Measurements from ENCODE around the gene ORC1.

The ORC1 gene

DNA sequence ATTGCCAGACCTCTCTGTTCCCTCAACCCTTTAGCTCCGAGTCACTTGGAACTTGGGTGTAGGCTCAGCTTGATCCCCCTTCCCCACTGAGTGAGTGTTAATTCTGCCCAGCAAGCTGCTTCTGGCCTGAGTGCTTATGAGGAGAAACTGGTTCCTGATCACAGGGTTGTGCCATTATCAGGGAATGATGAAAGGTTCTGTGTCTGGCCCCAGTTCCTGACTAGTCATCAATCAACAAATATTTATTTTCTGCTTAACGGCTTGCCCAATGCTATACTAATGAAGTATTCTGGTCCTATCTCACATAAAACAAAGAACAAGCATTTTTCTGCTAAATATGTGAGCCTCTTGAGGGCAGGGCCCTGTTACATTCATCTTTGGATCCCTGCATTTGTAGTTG, 59.0 kb downstream of the ORC1 start:
- no peak for DNase-seq (ENCODE audit: low read depth in 2 of 2, low spot score in 1 of 2)

DNA sequence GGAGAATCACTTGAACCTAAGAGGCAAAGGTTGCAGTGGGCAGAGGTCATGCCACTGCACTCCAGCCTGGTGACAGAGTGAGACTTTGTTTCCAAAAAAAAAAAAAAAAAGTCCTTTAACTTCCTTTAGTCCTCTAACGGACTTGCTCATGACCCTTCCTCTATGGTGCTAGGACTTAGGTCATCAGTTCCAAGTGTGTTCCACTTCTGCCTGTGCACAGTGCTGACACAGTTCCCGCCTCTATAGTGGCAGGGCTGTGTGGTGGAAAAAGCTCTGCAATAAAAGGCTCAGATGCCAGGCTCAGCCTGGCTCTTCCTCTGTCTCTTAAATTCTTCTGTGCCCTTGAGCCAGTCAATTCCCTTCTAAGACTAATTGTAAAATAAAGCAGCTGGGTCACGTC, 60.2 kb downstream of the ORC1 start:
- DNase-seq (ENCODE audit: low read depth in 2 of 2, low spot score in 1 of 2), result no peak

- no peak for DNase-seq (ENCODE audit: low read depth in 2 of 2, low spot score in 1 of 2)
Observed at GRCh38 chr1:52341655-52342260, 62.5 kb downstream of the ORC1 start.

DNA sequence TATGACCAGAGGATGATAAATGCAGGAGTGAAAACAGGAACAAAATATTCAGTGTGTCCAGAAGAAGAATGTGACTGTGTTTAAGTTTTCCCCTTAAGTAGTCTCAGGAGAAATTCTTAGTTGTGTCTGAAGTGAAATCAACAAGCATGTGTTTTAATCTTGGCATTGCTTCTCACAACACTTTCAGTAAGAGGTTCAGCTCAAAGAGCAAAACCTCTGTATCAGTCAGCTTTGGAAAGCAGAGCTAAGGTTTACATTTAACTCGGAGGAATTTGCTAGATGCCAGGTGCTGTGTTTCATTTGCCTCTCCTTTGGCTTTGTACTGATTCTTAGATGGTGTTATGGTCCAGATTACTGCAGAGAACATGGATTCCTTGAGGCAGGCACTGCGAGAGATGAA, 66.8 kb downstream of the ORC1 start:
- no peak for DNase-seq (ENCODE audit: low read depth in 2 of 2, low spot score in 1 of 2)

DNA sequence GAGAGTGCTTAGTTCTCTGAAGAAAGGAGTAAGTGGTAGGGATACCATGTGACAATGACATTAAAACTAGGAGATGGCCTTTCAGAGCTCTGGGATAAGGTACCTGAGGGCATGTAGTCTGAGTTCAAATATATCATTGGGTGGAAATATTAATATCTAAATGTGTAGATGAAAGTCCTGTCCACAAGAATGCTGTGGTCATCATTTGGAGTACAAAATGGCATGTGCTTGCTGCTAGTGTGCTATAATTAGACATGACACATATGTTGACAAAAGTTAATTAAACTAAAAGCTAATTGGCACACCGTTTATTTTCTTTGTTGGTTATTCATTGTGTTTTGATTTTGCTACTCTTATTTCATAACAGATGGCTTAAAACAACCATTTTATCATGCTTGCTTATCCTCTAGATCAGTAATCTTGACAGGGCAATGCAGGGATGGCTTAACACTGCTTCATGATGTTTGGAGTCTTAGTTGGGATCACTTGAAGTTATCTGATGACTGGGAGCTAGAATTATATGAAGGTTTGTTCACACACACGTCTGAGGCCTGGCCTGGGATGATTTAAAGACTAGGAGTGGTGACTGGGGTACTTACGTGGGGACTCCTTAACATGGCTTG, 69.2 kb downstream of the ORC1 start:
- DNase-seq (ENCODE audit: low read depth in 2 of 2, low spot score in 1 of 2), result no peak

DNA sequence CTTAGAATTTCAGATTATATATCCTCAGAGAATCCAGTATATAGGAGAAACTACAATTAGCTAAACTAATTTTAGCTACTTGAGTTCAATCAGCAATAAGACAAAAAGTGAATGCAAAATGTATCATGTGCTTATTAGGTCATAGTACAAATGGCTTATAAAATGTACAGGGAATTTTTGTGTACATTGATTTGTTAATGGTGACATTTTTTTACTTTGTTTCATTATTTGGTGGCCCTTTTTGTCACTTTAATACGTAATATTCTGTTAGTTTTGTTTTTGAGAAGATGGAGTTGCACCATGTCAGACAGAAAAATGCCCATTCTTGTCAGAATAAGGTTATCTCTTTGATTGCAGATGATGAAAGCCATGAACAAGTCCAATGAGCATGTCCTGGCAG, 71.8 kb downstream of the ORC1 start:
- DNase-seq (ENCODE audit: low read depth in 2 of 2, low spot score in 1 of 2), result no peak

GRCh38 chr1:52328615-52329014, 75.6 kb downstream of the ORC1 start:
- no peak for DNase-seq (ENCODE audit: low read depth in 2 of 2, low spot score in 1 of 2)

DNA sequence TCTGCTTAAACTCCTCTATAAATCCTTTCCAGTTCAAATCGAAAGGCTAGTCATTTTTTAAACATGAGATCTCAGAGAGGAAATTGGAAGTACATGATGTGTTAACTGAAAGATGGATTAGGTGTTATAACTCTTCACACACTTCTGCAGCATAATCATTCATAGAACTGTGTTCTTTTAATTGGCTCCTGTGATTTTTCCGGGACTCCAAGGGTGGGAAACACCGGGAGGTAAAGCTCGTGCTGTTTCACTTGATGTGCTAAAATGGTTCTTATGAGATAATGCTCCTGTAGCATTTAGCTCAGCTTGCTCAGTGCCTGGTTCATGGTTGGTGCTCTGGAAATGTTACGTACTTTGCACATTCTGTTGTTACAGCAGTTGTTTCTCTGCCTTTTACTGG, 78.4 kb downstream of the ORC1 start:
- DNase-seq (ENCODE audit: low read depth in 2 of 2, low spot score in 1 of 2), result no peak

- no peak for DNase-seq (ENCODE audit: low read depth in 2 of 2, low spot score in 1 of 2)
Observed at GRCh38 chr1:52323731-52324130, 80.5 kb downstream of the ORC1 start.

Measured in stimulated activated CD8-positive, alpha-beta memory T cell treated with anti-CD3 and anti-CD28 coated beads, Interleukin-4, amount 100 ng/mL, for 1 hour (primary cell).